Osteocyte (in vitro differentiated cells): Measurements from ENCODE around the gene ACP5. TPM values are rescaled to one million over a fixed set of nuclear protein-coding genes. Genes with fewer than 3 reads are reported as not detected.

Source experiments
- DNase-seq: peaks from one replicate; pipeline ENCODE4 v3.0.0; 2021; ENCODE audit warnings: mixed read lengths; ENCODE audit not compliant: unreplicated experiment; ENCODE audit errors: extremely low spot score
- H3K27ac Mint-ChIP-seq: one replicate; pipeline ENCODE4 v1.8.0; 2021; ENCODE audit warnings: mild to moderate bottlenecking, mixed read lengths; ENCODE audit not compliant: unreplicated experiment
- H3K27me3 Mint-ChIP-seq: one replicate; pipeline ENCODE4 v1.8.0; 2021; ENCODE audit warnings: mixed read lengths; ENCODE audit not compliant: unreplicated experiment
- H3K36me3 Mint-ChIP-seq: one replicate; pipeline ENCODE4 v1.8.0; 2021; ENCODE audit warnings: mixed read lengths; ENCODE audit not compliant: unreplicated experiment
- H3K4me1 Mint-ChIP-seq: one replicate; pipeline ENCODE4 v1.8.0; 2021; ENCODE audit warnings: mixed read lengths; ENCODE audit not compliant: unreplicated experiment
- H3K4me3 Mint-ChIP-seq: one replicate; pipeline ENCODE4 v1.8.0; 2021; ENCODE audit warnings: mild to moderate bottlenecking, moderate library complexity, mixed read lengths; ENCODE audit not compliant: unreplicated experiment
- H3K9me3 Mint-ChIP-seq: one replicate; pipeline ENCODE4 v1.8.0; 2021; ENCODE audit warnings: mixed read lengths; ENCODE audit not compliant: unreplicated experiment
- CTCF ChIP-seq: fragments of 200-600 bp; sonication (generic); IDR thresholded peaks from 2 replicates; pipeline ENCODE4 v1.5.0; 2021; ENCODE audit warnings: antibody characterized with exemption, mild to moderate bottlenecking, moderate library complexity
- total RNA-seq: library from RNA; stranded (reverse); gene quantifications from 2 replicates; pipeline ENCODE4 v1.2.1, GENCODE V29; 2021

The ACP5 gene
- total RNA-seq, 1 donor from 2014 or later: 1.6 TPM

GRCh38 chr19:11558881-11559828 is 18.3 kb downstream of the ACP5 start, which contains the start of gene ELOF1:
Gene ELOF1 (minus strand): TSS chr19:11559230. CDS start chr19:11554347, 4,883 bp downstream.
- H3K36me3 Mint-ChIP-seq: peaks cover 5% of the 10 kb centered on the region
- DNase-seq: peak; percentile 99
- peak within 1 kb of the TSS; percentile 84 for H3K27ac Mint-ChIP-seq
- no peaks in the 10 kb centered on the region for H3K27me3 Mint-ChIP-seq
- no peaks in the 10 kb centered on the region for H3K9me3 Mint-ChIP-seq
- H3K4me1 Mint-ChIP-seq: peaks cover 29% of the 10 kb centered on the region
- TF ChIP-seq CTCF: peak; percentile 51
- peak within 1 kb of the TSS; percentile 96 for H3K4me3 Mint-ChIP-seq

- Mint-ChIP-seq H3K27me3 (no peaks in the 10 kb centered on the region), H3K4me3 (peak overlapping the region; percentile 96), H3K9me3 (no peaks in the 10 kb centered on the region), H3K27ac (no peak overlapping the region), H3K4me1 (peaks cover 29% of the 10 kb centered on the region), H3K36me3 (peaks cover 5% of the 10 kb centered on the region)
- no peak for DNase-seq
- no peak for TF ChIP-seq CTCF
Observed at GRCh38 chr19:11556634-11557420, 20.6 kb downstream of the ACP5 start.

DNA sequence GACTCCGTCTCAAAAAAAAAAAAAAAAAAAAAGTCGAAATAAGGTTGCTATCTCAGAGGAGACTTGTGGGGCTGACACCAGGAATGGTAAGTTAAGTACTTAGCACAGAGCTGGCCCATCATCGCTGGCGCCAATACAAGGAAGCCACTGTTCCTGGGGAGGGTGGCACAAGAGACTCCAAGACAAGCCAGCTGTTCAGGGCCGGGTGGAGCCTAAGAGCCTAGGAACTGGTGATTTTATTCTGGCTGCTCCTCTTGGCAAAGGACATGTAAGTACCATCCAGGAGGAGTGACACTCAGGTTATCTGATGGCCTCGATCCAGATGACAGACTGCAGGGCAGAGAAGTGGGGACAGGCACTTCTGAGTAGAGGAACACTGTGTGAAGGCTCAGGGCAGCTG is 22.2 kb downstream of the ACP5 start:
- Mint-ChIP-seq H3K9me3 (no peaks in the 10 kb centered on the region), H3K27ac (no peak overlapping the region), H3K4me3 (no peak overlapping the region), H3K27me3 (no peaks in the 10 kb centered on the region), H3K4me1 (peaks cover 23% of the 10 kb centered on the region), H3K36me3 (peaks cover 5% of the 10 kb centered on the region)
- DNase-seq: no peak
- no peak for TF ChIP-seq CTCF

- Mint-ChIP-seq H3K27me3 (no peaks in the 10 kb centered on the region), H3K4me3 (no peak overlapping the region), H3K27ac (no peak overlapping the region), H3K36me3 (peaks cover 5% of the 10 kb centered on the region), H3K4me1 (peaks cover 19% of the 10 kb centered on the region), H3K9me3 (no peaks in the 10 kb centered on the region)
- no peak for DNase-seq
- no peak for TF ChIP-seq CTCF
Observed at GRCh38 chr19:11554160-11554559, 23.3 kb downstream of the ACP5 start.
